ENCODE measurements around the gene PCDHB12. TPM values are rescaled to one million over a fixed set of nuclear protein-coding genes. Genes with fewer than 3 reads are reported as not detected.

The PCDHB12 gene
- total and polyA plus RNA-seq, 2 donors (not counting 1 experiment from before 2014, with no cell fraction given) = not detected

DNA sequence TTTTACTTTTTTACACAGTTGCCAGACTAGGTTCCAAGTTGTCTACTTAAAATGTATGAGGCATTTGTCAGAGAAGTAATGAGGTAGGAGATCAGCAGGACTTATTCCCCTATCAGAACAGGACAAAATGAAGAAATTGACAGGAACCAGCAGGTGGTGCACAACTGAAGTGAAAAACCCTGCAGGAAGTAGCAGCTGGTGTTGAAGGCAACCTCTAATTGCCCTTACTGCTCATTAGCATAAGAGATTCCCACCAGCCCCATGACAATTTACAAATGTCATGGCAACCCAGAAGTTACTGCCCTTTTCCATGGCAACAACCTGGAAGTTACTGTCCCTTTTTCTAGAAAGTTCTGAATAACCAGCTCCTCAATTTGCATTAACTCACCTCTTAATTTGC, 42.1 kb downstream of the PCDHB12 start:
- CTCF ChIA-PET = no interaction called here
- ATAC-seq (ENCODE audit: low read depth) (no peak), DNase-seq (no peak)
- H3K4me3 Mint-ChIP-seq = no peak overlapping the region
- H3K4me1 ChIP-seq (ENCODE audit: control insufficient read depth in 2 of 2, insufficient read depth in 2 of 2, low read length in 2 of 2) = no peaks in the 10 kb centered on the region
- H3K36me3 ChIP-seq (replicated peaks in 1 of 2; ENCODE audit: control extremely low read depth in 1 of 2, control insufficient read depth in 1 of 2, extremely low read depth in 1 of 2, insufficient read depth in 2 of 2, low read length in 1 of 2) = no peaks in the 10 kb centered on the region
- no peaks in the 10 kb centered on the region for H3K79me2 ChIP-seq (ENCODE audit: control insufficient read depth, insufficient read depth, low read length)
- H3K27ac ChIP-seq (ENCODE audit: low read length in 2 of 2) = no peak overlapping the region
- H3K27me3 ChIP-seq (replicated peaks in 1 of 4; ENCODE audit: control extremely low read depth in 1 of 4, control insufficient read depth in 3 of 4, insufficient read depth in 4 of 4, low read length in 3 of 4) = peaks cover 0 to 6% (median 0%) of the 10 kb centered on the region in 4 experiments
- no peak overlapping the region for H3K9ac ChIP-seq (ENCODE audit: low read length)
- H3K27me3 Mint-ChIP-seq = no peaks in the 10 kb centered on the region
- peaks cover 22% of the 10 kb centered on the region for H3K9me3 Mint-ChIP-seq (ENCODE audit: insufficient read depth)
- no peaks in the 10 kb centered on the region for H3K4me1 Mint-ChIP-seq
- no peak overlapping the region for H3K27ac Mint-ChIP-seq
- TF ChIP-seq EZH2 (IDR thresholded peaks at IDR 0.05; ENCODE audit: borderline replicate concordance, insufficient read depth, low read depth, low read length, poor library complexity, severe bottlenecking) = no peak
- TF ChIP-seq, protein P1, sequence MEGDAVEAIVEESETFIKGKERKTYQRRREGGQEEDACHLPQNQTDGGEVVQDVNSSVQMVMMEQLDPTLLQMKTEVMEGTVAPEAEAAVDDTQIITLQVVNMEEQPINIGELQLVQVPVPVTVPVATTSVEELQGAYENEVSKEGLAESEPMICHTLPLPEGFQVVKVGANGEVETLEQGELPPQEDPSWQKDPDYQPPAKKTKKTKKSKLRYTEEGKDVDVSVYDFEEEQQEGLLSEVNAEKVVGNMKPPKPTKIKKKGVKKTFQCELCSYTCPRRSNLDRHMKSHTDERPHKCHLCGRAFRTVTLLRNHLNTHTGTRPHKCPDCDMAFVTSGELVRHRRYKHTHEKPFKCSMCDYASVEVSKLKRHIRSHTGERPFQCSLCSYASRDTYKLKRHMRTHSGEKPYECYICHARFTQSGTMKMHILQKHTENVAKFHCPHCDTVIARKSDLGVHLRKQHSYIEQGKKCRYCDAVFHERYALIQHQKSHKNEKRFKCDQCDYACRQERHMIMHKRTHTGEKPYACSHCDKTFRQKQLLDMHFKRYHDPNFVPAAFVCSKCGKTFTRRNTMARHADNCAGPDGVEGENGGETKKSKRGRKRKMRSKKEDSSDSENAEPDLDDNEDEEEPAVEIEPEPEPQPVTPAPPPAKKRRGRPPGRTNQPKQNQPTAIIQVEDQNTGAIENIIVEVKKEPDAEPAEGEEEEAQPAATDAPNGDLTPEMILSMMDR (IDR thresholded peaks at IDR 0.05) = no peak
- H4K20me1 ChIP-seq (ENCODE audit: control insufficient read depth, insufficient read depth, low read length, poor library complexity, severe bottlenecking) = no peaks in the 10 kb centered on the region
- POLR2A ChIA-PET = no interaction called here
- intact Hi-C loops (cut with micrococcal nuclease) = no loop called here
- peaks cover 14 to 83% (median 28%) of the 10 kb centered on the region in 3 donors for H3K9me3 ChIP-seq (ENCODE audit: control extremely low read depth in 1 of 3, control insufficient read depth in 2 of 3, insufficient read depth in 1 of 3, low read length in 2 of 3)
- H3K4me2 ChIP-seq (replicated peaks; ENCODE audit: low read depth, low read length, poor library complexity, severe bottlenecking) = no peak overlapping the region
- H3K4me3 ChIP-seq (ENCODE audit: control extremely low read depth in 1 of 5, extremely low read depth in 1 of 5, insufficient read depth in 1 of 5, low read depth in 2 of 5, low read length in 4 of 5) = no peak overlapping the region
- H2AFZ ChIP-seq (ENCODE audit: insufficient read depth, low read depth, low read length, poor library complexity, severe bottlenecking) = no peak overlapping the region

DNA sequence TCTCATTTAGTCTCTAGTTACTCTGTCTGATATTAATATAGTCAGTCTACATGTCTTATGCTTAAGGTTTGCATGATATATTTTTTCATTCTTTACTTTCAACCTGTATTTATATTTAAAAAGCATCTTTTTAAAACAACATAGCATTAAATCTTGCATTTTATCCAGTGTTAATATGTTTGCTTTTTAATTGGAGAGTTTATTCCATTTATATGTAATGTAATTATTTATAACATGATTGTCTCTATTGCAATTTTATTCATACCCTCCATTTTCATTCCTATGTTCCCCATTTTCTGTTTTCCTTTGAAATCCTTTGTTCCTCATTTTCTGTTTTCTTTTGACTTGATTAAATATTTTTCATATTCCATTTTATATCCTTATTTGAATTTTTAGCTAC, 49.9 kb downstream of the PCDHB12 start:
- ATAC-seq (ENCODE audit: low read depth) (no peak), DNase-seq (no peak)
- H3K4me3 ChIP-seq (ENCODE audit: control extremely low read depth in 1 of 5, extremely low read depth in 1 of 5, insufficient read depth in 1 of 5, low read depth in 2 of 5, low read length in 4 of 5) = no peak overlapping the region
- ChIA-PET CTCF (no interaction called here), POLR2A (no interaction called here)
- H2AFZ ChIP-seq (ENCODE audit: insufficient read depth, low read depth, low read length, poor library complexity, severe bottlenecking) = no peak overlapping the region
- no peaks in the 10 kb centered on the region for H3K4me1 Mint-ChIP-seq
- no peak for TF ChIP-seq EZH2 (IDR thresholded peaks at IDR 0.05; ENCODE audit: borderline replicate concordance, insufficient read depth, low read depth, low read length, poor library complexity, severe bottlenecking)
- TF ChIP-seq, protein P1 (IDR thresholded peaks at IDR 0.05) = no peak
- no peak overlapping the region for H3K27ac Mint-ChIP-seq
- no peaks in the 10 kb centered on the region for H4K20me1 ChIP-seq (ENCODE audit: control insufficient read depth, insufficient read depth, low read length, poor library complexity, severe bottlenecking)
- H3K36me3 ChIP-seq (replicated peaks in 1 of 2; ENCODE audit: control extremely low read depth in 1 of 2, control insufficient read depth in 1 of 2, extremely low read depth in 1 of 2, insufficient read depth in 2 of 2, low read length in 1 of 2) = no peaks in the 10 kb centered on the region
- H3K9ac ChIP-seq (ENCODE audit: low read length) = no peak overlapping the region
- H3K27ac ChIP-seq (ENCODE audit: low read length in 2 of 2) = no peak overlapping the region
- no peaks in the 10 kb centered on the region for H3K27me3 Mint-ChIP-seq
- H3K4me1 ChIP-seq (ENCODE audit: control insufficient read depth in 2 of 2, insufficient read depth in 2 of 2, low read length in 2 of 2) = no peaks in the 10 kb centered on the region
- no peak overlapping the region for H3K4me2 ChIP-seq (replicated peaks; ENCODE audit: low read depth, low read length, poor library complexity, severe bottlenecking)
- H3K4me3 Mint-ChIP-seq = no peak overlapping the region
- no peaks in the 10 kb centered on the region for H3K79me2 ChIP-seq (ENCODE audit: control insufficient read depth, insufficient read depth, low read length)
- intact Hi-C loops (cut with micrococcal nuclease) = no loop called here
- peaks cover 36% of the 10 kb centered on the region for H3K9me3 Mint-ChIP-seq (ENCODE audit: insufficient read depth)
- H3K27me3 ChIP-seq (replicated peaks in 1 of 4; ENCODE audit: control extremely low read depth in 1 of 4, control insufficient read depth in 3 of 4, insufficient read depth in 4 of 4, low read length in 3 of 4) = no peaks in the 10 kb centered on the region
- peaks cover 26 to 92% (median 36%) of the 10 kb centered on the region in 3 donors for H3K9me3 ChIP-seq (ENCODE audit: control extremely low read depth in 1 of 3, control insufficient read depth in 2 of 3, insufficient read depth in 1 of 3, low read length in 2 of 3)

Measured in B cell (primary cell).